Esophagus muscularis mucosa (tissue), 3 donors: ENCODE data around the gene ATF6.

Experiments
- POLR2A ChIP-seq: fragments of 450-650 bp; IDR thresholded peaks from one replicate; pipeline ENCODE4 v1.6.1; 2017; ENCODE audit warnings: antibody characterized with exemption, moderate library complexity, mild to moderate bottlenecking, low read depth
- POLR2AphosphoS5 ChIP-seq, 2 donors: sonication (generic); formaldehyde crosslinking; IDR thresholded peaks; one replicate each; pipeline ENCODE4 v1.6.1; 2017; ENCODE audit warnings: antibody characterized with exemption in 2 of 2
- TF ChIP-seq, protein P1 (sequence below), 3 experiments: fragments of 200-600 bp in 2 of 3; fragments of 450-650 bp in 1 of 3; sonication (generic) in 2 of 3; IDR thresholded peaks; one replicate each; pipeline ENCODE4 v1.5.1; 2017 to 2019; ENCODE audit warnings: antibody characterized with exemption in 3 of 3, mild to moderate bottlenecking in 2 of 3, moderate library complexity in 1 of 3

DNA sequence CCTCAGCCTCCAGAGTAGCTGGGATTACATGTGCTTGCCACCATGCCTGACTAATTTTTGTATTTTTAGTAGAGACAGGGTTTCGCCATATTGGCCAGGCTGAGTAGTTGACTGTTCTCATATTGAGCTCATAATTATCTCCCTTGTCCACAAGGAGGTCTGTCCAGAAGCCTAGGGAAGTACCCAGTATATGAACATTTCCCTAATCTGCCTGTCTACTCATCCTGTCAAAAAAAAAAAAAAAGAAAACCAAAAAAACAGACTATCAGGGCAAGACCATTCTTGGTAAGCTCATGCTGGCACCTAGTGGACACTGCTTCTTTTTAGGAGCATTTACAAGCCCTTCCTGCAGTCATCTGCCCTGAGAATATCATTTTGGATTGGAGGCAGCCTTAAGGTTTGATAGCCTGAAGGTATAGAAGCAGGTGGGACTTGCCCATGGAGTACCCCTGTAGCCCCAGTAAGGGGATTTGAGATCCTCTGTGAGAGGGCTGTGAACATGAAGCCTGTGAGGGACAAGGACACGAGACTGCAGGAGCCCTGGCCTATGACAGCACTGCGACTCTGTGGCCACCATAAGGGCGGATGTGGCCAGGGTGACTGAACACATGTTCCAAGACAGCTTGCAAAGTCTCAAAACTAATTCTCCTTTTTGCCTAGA, 27.4 kb upstream of the ATF6 start:
- TF ChIP-seq, protein P1, sequence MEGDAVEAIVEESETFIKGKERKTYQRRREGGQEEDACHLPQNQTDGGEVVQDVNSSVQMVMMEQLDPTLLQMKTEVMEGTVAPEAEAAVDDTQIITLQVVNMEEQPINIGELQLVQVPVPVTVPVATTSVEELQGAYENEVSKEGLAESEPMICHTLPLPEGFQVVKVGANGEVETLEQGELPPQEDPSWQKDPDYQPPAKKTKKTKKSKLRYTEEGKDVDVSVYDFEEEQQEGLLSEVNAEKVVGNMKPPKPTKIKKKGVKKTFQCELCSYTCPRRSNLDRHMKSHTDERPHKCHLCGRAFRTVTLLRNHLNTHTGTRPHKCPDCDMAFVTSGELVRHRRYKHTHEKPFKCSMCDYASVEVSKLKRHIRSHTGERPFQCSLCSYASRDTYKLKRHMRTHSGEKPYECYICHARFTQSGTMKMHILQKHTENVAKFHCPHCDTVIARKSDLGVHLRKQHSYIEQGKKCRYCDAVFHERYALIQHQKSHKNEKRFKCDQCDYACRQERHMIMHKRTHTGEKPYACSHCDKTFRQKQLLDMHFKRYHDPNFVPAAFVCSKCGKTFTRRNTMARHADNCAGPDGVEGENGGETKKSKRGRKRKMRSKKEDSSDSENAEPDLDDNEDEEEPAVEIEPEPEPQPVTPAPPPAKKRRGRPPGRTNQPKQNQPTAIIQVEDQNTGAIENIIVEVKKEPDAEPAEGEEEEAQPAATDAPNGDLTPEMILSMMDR (IDR thresholded peaks at IDR 0.05), result peak in 1 of 3 experiments; percentile 22
- TF ChIP-seq POLR2A (no peak), POLR2AphosphoS5 (IDR thresholded peaks at IDR 0.05) (no peak)
